RWPE1 (cell line): ENCODE measurements around the gene PARM1.

Experiments used
- CTCF ChIA-PET: fragments of 350-600 bp; sonication (Branson Sonifier 250); formaldehyde crosslinking; extraction: SDS; loops from one replicate; lab custom pipeline; 2021; lab: Yijun Ruan, JAX
- POLR2A ChIA-PET: fragments of 400-600 bp; formaldehyde crosslinking; extraction: SDS; loops from one replicate; lab custom pipeline; 2020; ENCODE audit warnings: antibody characterized with exemption; ENCODE audit not compliant: low non-redundant PET; lab: Yijun Ruan, JAX
- DNase-seq: peaks from one replicate; pipeline ENCODE4 v3.0.0; 2012; ENCODE audit warnings: low spot score
- H3K27ac ChIP-seq: fragments of 450-650 bp; 2 replicates; pipeline ENCODE4 v1.5.1; 2017
- TF ChIP-seq, protein P1 (sequence below): fragments of 450-650 bp; conservative IDR thresholded peaks from 2 replicates; pipeline ENCODE4 v1.5.1; 2017; ENCODE audit warnings: low read depth, mild to moderate bottlenecking

The PARM1 gene

DNA sequence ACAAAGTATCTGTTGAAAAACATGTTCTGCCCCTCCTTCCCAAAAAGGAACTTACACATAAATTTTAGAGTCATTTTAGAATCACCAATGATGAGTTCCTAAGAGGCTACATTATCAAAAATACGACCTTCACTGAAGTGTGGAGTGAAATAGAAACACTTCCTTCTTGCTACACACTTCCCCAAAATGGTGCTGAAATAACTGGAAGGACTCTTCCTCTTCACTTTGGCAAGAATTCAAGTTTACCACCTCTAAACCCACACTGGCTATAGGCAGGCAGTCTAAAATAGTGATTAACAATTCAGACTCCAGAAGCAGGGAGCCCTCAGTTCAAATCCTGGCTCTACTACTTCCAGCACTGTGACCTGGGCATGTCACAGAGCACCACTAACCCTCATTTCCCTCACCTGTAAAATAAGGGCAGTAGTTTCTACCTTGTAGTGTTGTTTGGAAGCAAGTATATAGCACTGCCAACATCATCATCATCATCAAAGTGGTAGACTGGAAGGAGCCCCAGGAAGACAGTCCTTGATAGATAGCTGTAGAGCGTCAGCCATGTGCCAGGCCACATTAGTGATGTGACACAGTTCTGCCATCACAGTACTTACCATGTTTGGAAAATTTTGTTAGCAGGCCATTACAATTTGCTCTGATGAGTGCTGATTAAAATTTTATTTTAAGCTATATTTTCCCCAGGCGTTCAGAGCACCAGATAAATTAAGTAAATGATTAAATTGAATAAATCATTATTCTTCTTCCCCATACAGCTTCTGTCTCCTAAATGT, 103.3 kb downstream of the PARM1 start:
- no peak for DNase-seq
- CTCF ChIA-PET, result no interaction called here

DNA sequence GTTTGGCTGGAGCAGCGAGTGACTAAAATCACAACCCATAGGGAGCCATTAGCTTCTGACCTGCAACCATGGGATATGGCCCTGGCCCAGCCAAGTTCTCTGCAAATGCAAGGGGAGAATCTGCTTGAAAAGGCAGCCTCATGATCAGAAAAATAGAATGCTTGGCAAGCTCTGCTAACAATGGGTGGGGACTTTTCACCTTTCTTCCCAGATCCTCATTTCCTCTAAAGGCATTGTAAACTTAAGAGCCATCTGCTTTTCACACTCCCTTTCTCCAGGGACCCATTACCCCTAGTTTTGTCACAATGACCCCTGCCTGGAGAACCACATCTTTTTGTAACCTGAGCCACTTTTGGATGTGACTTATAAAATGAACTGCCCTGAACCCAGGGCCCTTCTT, 104.3 kb downstream of the PARM1 start:
- TF ChIP-seq, protein P1, sequence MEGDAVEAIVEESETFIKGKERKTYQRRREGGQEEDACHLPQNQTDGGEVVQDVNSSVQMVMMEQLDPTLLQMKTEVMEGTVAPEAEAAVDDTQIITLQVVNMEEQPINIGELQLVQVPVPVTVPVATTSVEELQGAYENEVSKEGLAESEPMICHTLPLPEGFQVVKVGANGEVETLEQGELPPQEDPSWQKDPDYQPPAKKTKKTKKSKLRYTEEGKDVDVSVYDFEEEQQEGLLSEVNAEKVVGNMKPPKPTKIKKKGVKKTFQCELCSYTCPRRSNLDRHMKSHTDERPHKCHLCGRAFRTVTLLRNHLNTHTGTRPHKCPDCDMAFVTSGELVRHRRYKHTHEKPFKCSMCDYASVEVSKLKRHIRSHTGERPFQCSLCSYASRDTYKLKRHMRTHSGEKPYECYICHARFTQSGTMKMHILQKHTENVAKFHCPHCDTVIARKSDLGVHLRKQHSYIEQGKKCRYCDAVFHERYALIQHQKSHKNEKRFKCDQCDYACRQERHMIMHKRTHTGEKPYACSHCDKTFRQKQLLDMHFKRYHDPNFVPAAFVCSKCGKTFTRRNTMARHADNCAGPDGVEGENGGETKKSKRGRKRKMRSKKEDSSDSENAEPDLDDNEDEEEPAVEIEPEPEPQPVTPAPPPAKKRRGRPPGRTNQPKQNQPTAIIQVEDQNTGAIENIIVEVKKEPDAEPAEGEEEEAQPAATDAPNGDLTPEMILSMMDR, result no peak
- POLR2A ChIA-PET, result no interaction called here
- no peak for DNase-seq
- H3K27ac ChIP-seq, result no peak overlapping the region
- CTCF ChIA-PET, result interaction anchor here (0.6 kb wide), 1 partner anchor 295 kb away, joined by 3 read pairs; no protein-coding TSS in a partner anchor

More for the DNA sequence above, 103.3 kb downstream of the PARM1 start:
- H3K27ac ChIP-seq, result no peak overlapping the region
- TF ChIP-seq, protein P1, result no peak
- POLR2A ChIA-PET, result no interaction called here

DNA sequence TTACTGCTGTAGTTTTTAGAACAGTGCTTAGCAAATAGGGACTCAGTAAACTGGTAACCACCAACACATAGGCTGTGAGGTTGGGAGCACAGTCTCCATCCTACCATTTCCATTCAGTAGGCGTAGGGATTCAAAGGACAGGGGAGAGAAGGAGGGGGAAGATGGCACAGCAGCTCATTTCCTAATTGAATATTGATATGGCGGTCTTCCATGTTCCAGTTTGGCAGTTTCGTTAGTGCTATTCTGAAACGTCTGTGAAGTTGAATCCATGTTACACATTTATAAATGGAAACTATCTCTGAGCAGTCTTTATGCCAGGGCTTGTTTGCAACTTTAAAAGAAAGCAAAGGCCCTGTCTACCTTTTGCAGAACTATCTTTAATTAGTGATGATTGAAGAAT, 105.5 kb downstream of the PARM1 start:
- ChIA-PET CTCF (no interaction called here), POLR2A (no interaction called here)
- TF ChIP-seq, protein P1, result no peak
- no peak for DNase-seq
- H3K27ac ChIP-seq, result no peak overlapping the region

DNA sequence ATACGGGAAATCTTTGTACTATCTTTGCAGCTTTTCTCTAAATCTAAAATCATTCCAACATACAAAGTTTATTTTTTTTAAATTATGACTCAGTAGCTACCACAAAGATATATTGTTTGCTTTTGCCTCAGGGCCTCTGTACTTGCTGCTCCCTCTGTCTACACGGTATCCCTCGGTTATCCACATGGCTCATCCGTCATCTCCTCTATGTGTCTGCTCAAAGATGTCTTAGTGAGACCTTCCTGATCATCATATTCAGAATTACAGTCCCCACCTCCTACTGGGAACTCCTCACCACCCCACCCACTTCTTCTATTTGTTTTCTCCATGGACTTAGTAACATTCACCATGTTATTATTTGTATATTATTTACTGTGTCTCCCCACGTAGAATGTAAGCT, 107.8 kb downstream of the PARM1 start:
- ChIA-PET POLR2A (no interaction called here), CTCF (interaction anchor here (0.6 kb wide), 1 partner anchor 818 kb away, joined by 3 read pairs; no protein-coding TSS in a partner anchor)
- DNase-seq, result no peak
- no peak overlapping the region for H3K27ac ChIP-seq
- TF ChIP-seq, protein P1, result no peak

DNA sequence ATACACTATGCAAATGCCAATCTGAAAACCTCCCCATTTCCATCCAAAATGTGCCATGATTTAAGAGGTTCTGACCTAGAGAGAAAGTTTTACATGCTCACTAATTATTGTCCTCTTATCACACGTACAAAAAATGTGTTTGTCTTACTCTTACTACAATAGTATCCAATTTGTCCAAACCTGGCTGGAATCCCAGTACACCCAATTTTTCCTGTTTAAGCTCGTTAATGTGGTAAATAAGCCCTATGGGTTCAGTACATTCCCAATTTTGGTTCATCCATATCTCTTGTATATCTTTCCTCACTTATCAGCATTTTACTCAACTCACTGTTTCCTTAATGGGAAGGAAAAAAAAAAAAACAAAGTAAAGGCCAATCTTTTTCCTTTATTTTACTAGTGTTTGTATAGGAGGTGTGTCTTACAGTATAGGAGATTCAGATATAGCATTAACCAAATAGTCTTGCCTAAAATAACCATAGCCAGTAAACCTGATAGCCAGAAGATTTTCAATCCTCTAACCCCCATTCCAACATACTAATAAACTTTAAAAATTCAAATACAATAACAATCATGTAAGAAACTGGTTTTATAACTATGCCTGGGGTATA, 109.8 kb downstream of the PARM1 start:
- DNase-seq, result no peak
- ChIA-PET POLR2A (no interaction called here), CTCF (no interaction called here)
- TF ChIP-seq, protein P1, result no peak
- H3K27ac ChIP-seq, result no peak overlapping the region

DNA sequence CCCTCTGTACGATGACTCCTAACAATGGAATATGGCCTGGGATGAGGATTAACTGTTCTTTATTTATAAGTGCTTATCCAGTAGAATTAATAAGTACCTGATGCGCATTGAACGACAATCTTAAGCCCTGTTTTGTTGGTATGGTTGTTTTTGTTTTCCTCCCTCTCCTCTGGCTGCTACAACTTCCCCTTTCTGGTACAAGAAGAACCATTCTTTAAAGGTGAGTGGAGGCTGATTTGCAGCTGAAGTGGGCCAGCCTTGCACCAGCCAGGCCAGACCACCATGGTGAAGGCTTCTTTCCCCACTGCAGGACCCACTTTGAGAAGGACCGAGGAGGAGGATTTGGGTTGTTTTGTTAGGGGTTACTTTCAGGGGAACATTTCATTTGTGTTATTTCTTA, 113.3 kb downstream of the PARM1 start:
- no peak overlapping the region for H3K27ac ChIP-seq
- CTCF ChIA-PET, result no interaction called here
- TF ChIP-seq, protein P1, result no peak
- DNase-seq, result no peak
- POLR2A ChIA-PET, result no interaction called here
